ENCODE data around the gene ZNF580.

Gene ZNF580

DNA sequence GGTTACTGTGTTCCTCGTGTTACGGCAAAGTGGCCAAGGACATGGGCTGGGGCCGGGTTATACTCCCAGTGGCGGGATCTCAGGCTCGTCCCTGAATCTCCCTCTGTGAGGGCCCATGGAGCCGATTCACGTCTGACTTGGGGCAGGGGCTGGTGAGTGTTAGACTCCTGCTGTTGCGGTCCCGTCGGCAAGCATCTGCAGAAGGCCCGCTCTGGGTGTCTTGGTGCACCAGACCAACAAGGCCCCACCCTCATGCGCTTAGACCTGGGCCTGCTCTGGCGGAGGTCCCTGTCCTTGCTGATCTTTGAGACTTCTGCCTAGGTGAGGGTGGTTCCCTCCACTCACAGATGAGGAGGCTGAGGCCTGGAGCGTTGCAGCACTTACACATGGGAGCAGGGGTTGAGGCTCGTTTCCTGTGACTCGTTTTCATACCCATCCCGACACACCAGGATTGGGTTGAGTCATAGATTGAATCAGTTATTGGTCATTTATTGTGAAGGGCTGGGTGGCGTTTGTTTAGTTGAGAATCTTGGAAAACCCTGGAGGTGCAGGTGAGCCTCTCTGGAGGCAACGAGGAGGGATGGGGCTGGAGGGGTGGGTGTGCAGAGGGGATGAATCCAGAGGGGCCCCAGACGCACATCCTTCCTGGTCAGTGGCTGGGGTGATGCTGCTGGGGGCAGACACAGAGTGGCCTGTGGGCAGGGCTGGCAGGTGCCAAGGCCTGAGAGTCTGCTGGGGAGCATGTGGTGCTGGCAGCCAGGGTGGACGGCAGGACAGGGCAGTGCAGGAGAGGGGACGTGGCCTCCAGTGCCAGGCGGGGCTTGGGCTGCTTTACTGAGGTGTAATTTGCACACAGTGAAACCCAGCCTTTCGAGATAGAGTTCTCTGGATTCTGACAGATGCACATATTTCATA lies 38.8 kb downstream of the ZNF580 start:
- Histone ChIP-seq H2BK5ac (ENCODE audit: low read length) (no peak overlapping the region), H3K27me3 (ENCODE audit: control insufficient read depth in 3 of 3, insufficient read depth in 3 of 3, low read depth in 1 of 3, low read length in 3 of 3) (no peaks in the 10 kb centered on the region), H2BK15ac (ENCODE audit: low read length) (no peak overlapping the region), H2BK120ac (ENCODE audit: low read depth, low read length) (no peak overlapping the region), H3K27ac (replicated peaks; ENCODE audit: low read length) (no peak overlapping the region), H4K91ac (ENCODE audit: low read depth, low read length, poor library complexity) (no peak overlapping the region), H2AK5ac (ENCODE audit: low read depth, low read length) (no peak overlapping the region), H3K4ac (ENCODE audit: low read length) (no peak overlapping the region), H3K36me3 (replicated peaks in 1 of 2; ENCODE audit: control insufficient read depth in 2 of 2, insufficient read depth in 2 of 2, low read length in 2 of 2) (peaks cover 33 to 72% of the 10 kb centered on the region in 2 donors), H3K4me1 (ENCODE audit: control insufficient read depth in 2 of 2, insufficient read depth in 1 of 2, low read depth in 1 of 2, low read length in 2 of 2) (peaks cover 3 to 12% of the 10 kb centered on the region in 2 donors), H3K9me3 (replicated peaks in 1 of 2; ENCODE audit: control insufficient read depth in 2 of 2, insufficient read depth in 1 of 2, low read depth in 1 of 2, low read length in 2 of 2) (no peaks in the 10 kb centered on the region), H3K79me1 (ENCODE audit: low read depth, low read length) (peaks cover 20% of the 10 kb centered on the region), H3K18ac (ENCODE audit: low read length) (no peak overlapping the region), H2AFZ (ENCODE audit: low read length) (no peak overlapping the region), H3K23ac (ENCODE audit: low read depth, low read length, poor library complexity) (peak overlapping the region; percentile 50), H3K4me2 (ENCODE audit: insufficient read depth, low read length, poor library complexity, severe bottlenecking) (no peak overlapping the region), H3K4me3 (ENCODE audit: low read length in 2 of 2) (no peak overlapping the region), H3K9ac (ENCODE audit: low read depth, low read length, poor library complexity) (peak overlapping the region; percentile 3), H3K14ac (ENCODE audit: low read length) (peak overlapping the region; percentile 58), H2BK12ac (ENCODE audit: low read length) (no peak overlapping the region), H4K8ac (ENCODE audit: low read depth, low read length) (peak overlapping the region; percentile 31)
- DNase-seq (ENCODE audit: low spot score) = no peak
- no CpG with 5 or more reads among the region's 24 CpGs for WGBS, 2 donors (ENCODE audit: extremely low coverage in 2 of 2, insufficient read length in 2 of 2, insufficient replicate concordance in 1 of 2)

DNA sequence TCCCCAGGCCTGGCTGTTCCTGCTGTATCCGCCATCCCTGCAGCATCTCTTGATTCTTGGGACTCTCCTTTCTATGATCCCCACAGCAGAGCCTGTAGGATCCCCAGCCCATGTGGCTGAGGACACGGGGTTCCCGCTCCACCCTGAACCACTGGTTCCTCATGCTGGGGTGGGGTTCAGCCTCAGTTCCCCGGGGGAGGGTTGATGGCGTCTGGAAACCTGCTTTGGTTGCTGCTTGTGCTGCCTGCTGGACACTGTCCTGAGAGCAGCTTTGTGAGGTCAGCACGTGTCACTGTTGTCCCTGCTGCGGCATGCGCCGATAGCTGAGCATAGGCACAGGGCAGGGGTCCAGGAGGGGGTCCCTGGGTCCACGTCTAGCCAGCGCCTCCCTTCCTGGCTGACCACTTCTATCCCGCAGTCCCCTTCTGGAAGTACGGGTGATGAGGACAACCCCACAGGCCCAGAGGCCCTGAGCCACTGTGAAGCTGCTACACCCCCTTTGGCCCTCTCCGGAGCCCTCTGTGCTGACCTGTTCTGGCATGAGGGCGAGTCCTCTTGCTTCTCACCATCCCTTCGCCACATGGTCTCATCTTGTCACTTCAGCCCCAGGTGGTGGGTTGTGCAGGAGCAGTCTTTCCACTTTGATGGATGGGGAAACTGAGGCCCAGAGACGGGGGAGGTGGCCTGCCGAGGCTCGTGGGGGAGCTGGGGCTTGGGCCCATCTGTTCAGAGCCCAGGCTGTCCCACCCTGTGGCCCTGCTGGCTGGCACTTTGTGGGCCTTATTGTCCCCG lies 39.7 kb downstream of the ZNF580 start:
- Histone ChIP-seq H3K4ac (ENCODE audit: low read length) (no peak overlapping the region), H2AK5ac (ENCODE audit: low read depth, low read length) (no peak overlapping the region), H3K4me2 (ENCODE audit: insufficient read depth, low read length, poor library complexity, severe bottlenecking) (peak overlapping the region; percentile 3), H3K36me3 (replicated peaks in 1 of 2; ENCODE audit: control insufficient read depth in 2 of 2, insufficient read depth in 2 of 2, low read length in 2 of 2) (peaks cover 40 to 81% of the 10 kb centered on the region in 2 donors), H3K4me3 (ENCODE audit: low read length in 2 of 2) (peak overlapping the region in 1 of 2 donors; percentile 21), H3K27me3 (ENCODE audit: control insufficient read depth in 3 of 3, insufficient read depth in 3 of 3, low read depth in 1 of 3, low read length in 3 of 3) (no peaks in the 10 kb centered on the region), H2BK15ac (ENCODE audit: low read length) (no peak overlapping the region), H3K79me1 (ENCODE audit: low read depth, low read length) (peaks cover 26% of the 10 kb centered on the region), H4K91ac (ENCODE audit: low read depth, low read length, poor library complexity) (no peak overlapping the region), H3K9me3 (replicated peaks in 1 of 2; ENCODE audit: control insufficient read depth in 2 of 2, insufficient read depth in 1 of 2, low read depth in 1 of 2, low read length in 2 of 2) (peaks cover 0 to 2% of the 10 kb centered on the region in 2 donors), H3K4me1 (ENCODE audit: control insufficient read depth in 2 of 2, insufficient read depth in 1 of 2, low read depth in 1 of 2, low read length in 2 of 2) (peaks cover 3 to 9% of the 10 kb centered on the region in 2 donors), H3K18ac (ENCODE audit: low read length) (no peak overlapping the region), H3K27ac (replicated peaks; ENCODE audit: low read length) (no peak overlapping the region), H3K23ac (ENCODE audit: low read depth, low read length, poor library complexity) (no peak overlapping the region), H2BK5ac (ENCODE audit: low read length) (no peak overlapping the region), H3K14ac (ENCODE audit: low read length) (no peak overlapping the region), H2AFZ (ENCODE audit: low read length) (no peak overlapping the region), H2BK12ac (ENCODE audit: low read length) (no peak overlapping the region), H4K8ac (ENCODE audit: low read depth, low read length) (no peak overlapping the region), H2BK120ac (ENCODE audit: low read depth, low read length) (no peak overlapping the region), H3K9ac (ENCODE audit: low read depth, low read length, poor library complexity) (no peak overlapping the region)
- DNase-seq (ENCODE audit: low spot score) = no peak
- no CpG with 5 or more reads among the region's 20 CpGs for WGBS, 2 donors (ENCODE audit: extremely low coverage in 2 of 2, insufficient read length in 2 of 2, insufficient replicate concordance in 1 of 2)

DNA sequence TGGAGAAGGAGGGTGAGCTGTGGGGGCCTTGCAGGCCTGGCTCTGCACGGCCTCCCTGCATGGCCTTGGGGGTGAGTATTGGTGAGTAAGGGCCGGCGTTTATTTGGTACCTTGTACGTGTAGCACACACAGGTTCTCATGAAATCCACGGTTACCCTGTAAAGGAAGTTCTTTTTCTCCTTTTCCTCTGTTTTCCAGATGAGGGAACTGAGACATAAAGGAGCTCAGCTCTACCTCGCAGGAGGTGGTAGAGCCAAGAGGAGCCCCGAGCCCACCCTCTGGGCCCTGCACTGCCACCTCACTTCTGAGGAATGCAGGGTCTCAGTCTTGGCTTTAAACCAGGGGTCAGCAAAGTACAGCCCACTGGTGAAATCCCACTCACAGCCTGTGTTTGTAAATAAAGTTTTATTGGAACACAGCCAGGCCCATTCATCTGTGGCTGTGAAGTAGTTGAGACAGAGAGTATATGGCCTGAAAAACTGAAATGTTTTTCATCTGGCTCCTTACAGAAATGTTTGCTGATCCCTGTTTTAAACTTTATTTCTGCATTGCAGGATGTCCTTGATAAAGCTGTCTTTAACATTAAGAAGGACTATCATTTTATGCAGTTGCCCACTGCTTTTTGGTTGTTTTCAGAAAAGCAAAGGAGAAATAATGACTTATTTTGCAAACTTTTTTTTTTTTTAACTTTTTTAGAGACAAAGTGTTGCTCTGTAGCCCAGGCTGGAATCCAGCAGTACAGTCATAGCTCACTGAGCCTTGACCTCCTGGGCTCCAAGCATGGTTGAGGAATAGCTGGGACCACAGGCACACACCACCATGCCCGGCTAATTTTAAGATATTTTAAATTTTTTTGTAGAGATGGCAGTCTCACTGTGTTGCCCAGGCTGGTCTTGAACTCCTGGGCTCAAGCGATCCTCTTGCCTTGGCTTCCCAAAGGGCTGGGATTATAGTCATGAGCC lies 40.6 kb downstream of the ZNF580 start:
- Histone ChIP-seq H3K9me3 (replicated peaks in 1 of 2; ENCODE audit: control insufficient read depth in 2 of 2, insufficient read depth in 1 of 2, low read depth in 1 of 2, low read length in 2 of 2) (peaks cover 0 to 2% of the 10 kb centered on the region in 2 donors), H3K23ac (ENCODE audit: low read depth, low read length, poor library complexity) (no peak overlapping the region), H3K4me3 (ENCODE audit: low read length in 2 of 2) (no peak overlapping the region), H3K18ac (ENCODE audit: low read length) (no peak overlapping the region), H4K8ac (ENCODE audit: low read depth, low read length) (no peak overlapping the region), H4K91ac (ENCODE audit: low read depth, low read length, poor library complexity) (no peak overlapping the region), H2BK15ac (ENCODE audit: low read length) (no peak overlapping the region), H3K36me3 (replicated peaks in 1 of 2; ENCODE audit: control insufficient read depth in 2 of 2, insufficient read depth in 2 of 2, low read length in 2 of 2) (peaks cover 45 to 90% of the 10 kb centered on the region in 2 donors), H2BK120ac (ENCODE audit: low read depth, low read length) (no peak overlapping the region), H3K4me2 (ENCODE audit: insufficient read depth, low read length, poor library complexity, severe bottlenecking) (no peak overlapping the region), H2BK5ac (ENCODE audit: low read length) (no peak overlapping the region), H2BK12ac (ENCODE audit: low read length) (no peak overlapping the region), H2AFZ (ENCODE audit: low read length) (no peak overlapping the region), H3K4ac (ENCODE audit: low read length) (no peak overlapping the region), H3K79me1 (ENCODE audit: low read depth, low read length) (peaks cover 32% of the 10 kb centered on the region), H3K27me3 (ENCODE audit: control insufficient read depth in 3 of 3, insufficient read depth in 3 of 3, low read depth in 1 of 3, low read length in 3 of 3) (no peaks in the 10 kb centered on the region), H3K4me1 (ENCODE audit: control insufficient read depth in 2 of 2, insufficient read depth in 1 of 2, low read depth in 1 of 2, low read length in 2 of 2) (peaks cover 0 to 4% of the 10 kb centered on the region in 2 donors), H3K27ac (replicated peaks; ENCODE audit: low read length) (no peak overlapping the region), H3K9ac (ENCODE audit: low read depth, low read length, poor library complexity) (no peak overlapping the region), H3K14ac (ENCODE audit: low read length) (no peak overlapping the region), H2AK5ac (ENCODE audit: low read depth, low read length) (no peak overlapping the region)
- no peak for DNase-seq (ENCODE audit: low spot score)
- WGBS, 2 donors (ENCODE audit: extremely low coverage in 2 of 2, insufficient read length in 2 of 2, insufficient replicate concordance in 1 of 2) = no CpG with 5 or more reads among the region's 9 CpGs
